Stimulated activated CD4-positive, alpha-beta T cell treated with anti-CD3 and anti-CD28 coated beads, Interleukin-4, amount 100 ng/mL, for 4 hours (primary cell): ENCODE measurements around the gene USP38.
"Not testable (repeated sequence)": the region's sequence is repeated elsewhere in the genome, so short reads cannot be mapped to it uniquely, and the experiment has no call there.

Experiments
- DNase-seq, 2 experiments: peaks; one replicate each; pipeline ENCODE4 v3.0.0-alpha.2; 2020

Gene USP38

GRCh38 chr4:143267690-143268089 is 83.0 kb downstream of the USP38 start:
- not testable (repeated sequence) for DNase-seq

- DNase-seq = no peak
Measured at GRCh38 chr4:143270256-143270838, 85.6 kb downstream of the USP38 start.
